ENCODE results near the gene ZNF569.
"Not testable (repeated sequence)": the region's sequence is repeated elsewhere in the genome, so short reads cannot be mapped to it uniquely, and the experiment has no call there.

The ZNF569 gene

DNA sequence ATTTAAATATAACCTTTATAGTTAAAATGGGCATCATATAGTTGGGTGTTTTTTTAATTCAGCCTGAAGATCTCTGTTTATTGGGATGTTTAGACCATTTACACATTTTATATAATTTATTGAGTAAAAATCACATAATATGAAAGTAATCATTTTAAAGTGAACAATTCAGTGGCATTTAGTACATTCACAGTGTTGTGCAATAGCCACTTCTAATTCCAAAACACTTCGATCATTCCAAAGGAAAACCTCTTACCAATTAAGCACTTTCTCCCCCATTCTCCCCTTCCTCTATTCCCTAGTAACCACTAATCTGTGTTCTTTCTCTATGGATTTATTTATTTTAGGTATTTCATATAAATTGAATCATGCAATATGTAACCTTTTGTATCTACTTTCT is 66.2 kb downstream of the ZNF569 start:
- no peak for DNase-seq (ENCODE audit: low read depth)

DNA sequence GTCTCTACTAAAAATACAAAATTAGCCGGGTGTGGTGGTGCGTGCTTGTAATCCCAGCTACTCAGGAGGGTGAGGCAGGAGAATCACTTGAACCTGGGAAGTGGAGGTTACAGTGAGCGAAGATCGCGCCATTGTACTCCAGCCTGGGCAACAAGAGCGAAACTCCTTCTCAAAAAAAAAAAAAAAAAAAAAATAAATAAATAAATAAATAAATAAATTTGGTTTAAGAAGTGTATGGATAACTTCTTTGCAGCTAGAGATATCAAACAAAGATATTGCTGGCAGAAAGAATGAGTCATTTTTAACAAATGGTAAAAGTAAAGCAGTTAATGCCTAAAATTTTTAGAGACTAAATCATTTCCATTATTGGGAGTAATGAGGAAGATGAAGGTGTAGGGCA is 75.8 kb downstream of the ZNF569 start:
- not testable (repeated sequence) for DNase-seq (ENCODE audit: low read depth)

DNA sequence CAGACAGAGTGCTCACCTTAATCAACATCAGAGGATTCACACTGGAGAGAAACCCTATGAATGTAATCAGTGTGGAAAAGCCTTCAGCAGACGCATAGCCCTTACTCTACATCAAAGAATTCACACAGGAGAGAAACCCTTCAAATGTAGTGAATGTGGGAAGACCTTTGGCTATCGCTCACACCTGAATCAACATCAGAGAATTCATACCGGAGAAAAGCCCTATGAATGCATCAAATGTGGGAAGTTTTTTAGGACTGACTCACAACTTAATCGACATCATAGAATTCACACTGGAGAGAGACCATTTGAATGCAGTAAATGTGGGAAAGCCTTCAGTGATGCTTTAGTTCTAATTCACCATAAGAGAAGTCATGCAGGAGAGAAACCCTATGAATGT is 78.0 kb downstream of the ZNF569 start:
- DNase-seq (ENCODE audit: low read depth), result no peak

GRCh38 chr19:37370880-37371661 is 96.2 kb downstream of the ZNF569 start, which contains the start of gene ZNF527:
Gene ZNF527 (plus strand): TSS chr19:37371099. CDS start chr19:37374199, 3,100 bp downstream.
- DNase-seq (ENCODE audit: low read depth), result peak; percentile 91

- DNase-seq (ENCODE audit: low read depth), result not testable (repeated sequence)
These were observed 96.8 kb downstream of the ZNF569 start for GRCh38 chr19:37370386-37370879.

DNA sequence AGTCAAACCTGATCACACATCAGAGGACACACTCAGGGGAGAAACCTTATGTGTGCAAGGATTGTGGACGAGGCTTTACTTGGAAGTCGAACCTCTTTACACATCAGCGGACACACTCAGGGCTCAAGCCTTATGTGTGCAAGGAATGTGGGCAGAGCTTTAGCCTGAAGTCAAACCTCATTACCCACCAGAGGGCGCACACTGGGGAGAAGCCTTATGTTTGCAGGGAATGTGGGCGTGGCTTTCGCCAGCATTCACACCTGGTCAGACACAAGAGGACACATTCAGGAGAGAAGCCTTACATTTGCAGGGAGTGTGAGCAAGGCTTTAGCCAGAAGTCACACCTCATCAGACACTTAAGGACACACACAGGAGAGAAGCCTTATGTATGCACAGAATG is 104.5 kb downstream of the ZNF569 start:
- no peak for DNase-seq (ENCODE audit: low read depth)

DNA sequence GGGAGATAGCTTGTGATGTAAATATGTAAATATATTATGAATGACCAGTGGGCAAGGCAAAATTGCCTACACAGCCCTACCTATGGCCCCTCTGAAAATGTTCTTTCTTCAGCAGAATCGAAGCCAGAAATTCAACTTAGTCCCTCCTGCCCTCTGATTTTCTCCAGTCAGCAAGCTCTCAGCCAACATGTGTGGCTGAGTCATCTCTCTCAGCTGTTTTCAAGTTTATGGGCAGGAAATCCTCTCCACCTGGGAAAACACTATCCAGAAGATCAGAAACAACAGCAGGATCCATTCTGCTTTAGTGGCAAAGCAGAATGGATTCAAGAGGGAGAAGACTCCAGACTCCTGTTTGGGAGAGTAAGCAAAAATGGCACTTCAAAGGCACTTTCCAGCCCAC is 105.2 kb downstream of the ZNF569 start:
- DNase-seq (ENCODE audit: low read depth), result no peak
